ENCODE data around the gene LRP1B.

DNA sequence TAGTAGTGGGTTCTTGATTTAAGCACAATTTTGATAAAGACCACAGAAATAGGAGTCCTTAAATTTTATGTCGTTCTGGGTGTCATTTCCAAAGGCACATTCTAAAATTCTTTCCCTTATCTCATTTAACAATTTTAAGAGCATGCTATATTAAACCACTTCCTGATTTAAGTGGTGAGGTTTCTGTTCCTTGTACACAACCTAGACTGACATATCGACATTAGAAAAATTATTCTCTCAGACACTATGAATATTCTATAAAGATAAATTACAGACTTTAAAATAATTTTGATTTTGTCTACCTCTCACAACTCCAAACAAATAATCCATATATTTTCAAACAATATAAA, 923.8 kb downstream of the LRP1B start:
- TF ChIP-seq CTCF (IDR thresholded peaks at IDR 0.05) (no peak), POLR2A (IDR thresholded peaks at IDR 0.05) (no peak)
